ENCODE results near the gene KIF27.

- TF ChIP-seq CTCF (IDR thresholded peaks at IDR 0.05) (no peak), POLR2A (IDR thresholded peaks at IDR 0.05) (no peak), EP300 (IDR thresholded peaks at IDR 0.05) (no peak), POLR2AphosphoS5 (IDR thresholded peaks at IDR 0.05) (no peak)
Measured at GRCh38 chr9:83957248-83957513, 35.9 kb upstream of the KIF27 start.

Data from sigmoid colon (tissue), 4 donors.